ENCODE data around the gene ATP5PF. TPM values are rescaled to one million over a fixed set of nuclear protein-coding genes. Genes with fewer than 3 reads are reported as not detected.
"Not testable (repeated sequence)": the region's sequence is repeated elsewhere in the genome, so short reads cannot be mapped to it uniquely, and the experiment has no call there.

The ATP5PF gene
- total and polyA plus RNA-seq, 2 donors from 2014 or later = 117 to 998 TPM

GRCh38 chr21:25708467-25709065 is 26.1 kb downstream of the ATP5PF start:
- intact Hi-C loops (cut with DNase I) = loop anchor here (10.0 kb wide), 1 partner anchor 94 kb away; no protein-coding TSS in a partner anchor
- Histone ChIP-seq H3K9ac (ENCODE audit: low read length in 3 of 3) (no peak overlapping the region), H3K4me3 (ENCODE audit: low read length in 3 of 3) (no peak overlapping the region), H3K27me3 (ENCODE audit: control insufficient read depth, insufficient read depth, low read length) (no peaks in the 10 kb centered on the region), H3K27ac (ENCODE audit: low read depth in 2 of 2, low read length in 2 of 2) (no peak overlapping the region), H3K4me1 (ENCODE audit: control insufficient read depth in 2 of 3, insufficient read depth in 2 of 3, low read depth in 1 of 3, low read length in 3 of 3) (no peaks in the 10 kb centered on the region), H3K36me3 (ENCODE audit: control insufficient read depth in 2 of 3, insufficient read depth in 3 of 3, low read length in 3 of 3) (no peaks in the 10 kb centered on the region), H3K9me3 (ENCODE audit: control insufficient read depth in 2 of 3, insufficient read depth in 1 of 3, low read length in 3 of 3) (no peaks in the 10 kb centered on the region)
- FAIRE-seq (peak; percentile 89), DNase-seq (peak in 3 of 5 donors; percentile 21 to 70 (median 34))
- peak; percentile 65 for TF ChIP-seq CTCF (IDR thresholded peaks at IDR 0.05; ENCODE audit: borderline replicate concordance, extremely low read depth, insufficient read depth)

GRCh38 chr21:25701529-25701928 is 33.2 kb downstream of the ATP5PF start:
- DNase-seq (no peak), FAIRE-seq (no peak)
- Histone ChIP-seq H3K4me3 (ENCODE audit: low read length in 3 of 3) (no peak overlapping the region), H3K9ac (ENCODE audit: low read length in 3 of 3) (no peak overlapping the region), H3K36me3 (ENCODE audit: control insufficient read depth in 2 of 3, insufficient read depth in 3 of 3, low read length in 3 of 3) (no peaks in the 10 kb centered on the region), H3K9me3 (ENCODE audit: control insufficient read depth in 2 of 3, insufficient read depth in 1 of 3, low read length in 3 of 3) (no peaks in the 10 kb centered on the region), H3K27me3 (ENCODE audit: control insufficient read depth, insufficient read depth, low read length) (no peaks in the 10 kb centered on the region), H3K4me1 (ENCODE audit: control insufficient read depth in 2 of 3, insufficient read depth in 2 of 3, low read depth in 1 of 3, low read length in 3 of 3) (no peaks in the 10 kb centered on the region), H3K27ac (ENCODE audit: low read depth in 2 of 2, low read length in 2 of 2) (no peak overlapping the region)
- TF ChIP-seq CTCF (IDR thresholded peaks at IDR 0.05; ENCODE audit: borderline replicate concordance, extremely low read depth, insufficient read depth) = no peak
- intact Hi-C loops (cut with DNase I) = loop anchor here (10.0 kb wide), 1 partner anchor 87 kb away; no protein-coding TSS in a partner anchor

- TF ChIP-seq CTCF (IDR thresholded peaks at IDR 0.05; ENCODE audit: borderline replicate concordance, extremely low read depth, insufficient read depth) = no peak
- H3K9ac ChIP-seq (ENCODE audit: low read length in 3 of 3) = no peak overlapping the region
- no peaks in the 10 kb centered on the region for H3K4me1 ChIP-seq (ENCODE audit: control insufficient read depth in 2 of 3, insufficient read depth in 2 of 3, low read depth in 1 of 3, low read length in 3 of 3)
- H3K27ac ChIP-seq (ENCODE audit: low read depth in 2 of 2, low read length in 2 of 2) = no peak overlapping the region
- no peaks in the 10 kb centered on the region for H3K9me3 ChIP-seq (ENCODE audit: control insufficient read depth in 2 of 3, insufficient read depth in 1 of 3, low read length in 3 of 3)
- no peaks in the 10 kb centered on the region for H3K27me3 ChIP-seq (ENCODE audit: control insufficient read depth, insufficient read depth, low read length)
- H3K36me3 ChIP-seq (ENCODE audit: control insufficient read depth in 2 of 3, insufficient read depth in 3 of 3, low read length in 3 of 3) = no peaks in the 10 kb centered on the region
- FAIRE-seq = no peak
- H3K4me3 ChIP-seq (ENCODE audit: low read length in 3 of 3) = no peak overlapping the region
- intact Hi-C loops (cut with DNase I) = loop anchor here (10.0 kb wide), 1 partner anchor 86 kb away; no protein-coding TSS in a partner anchor
- DNase-seq = no peak
These were observed 34.0 kb downstream of the ATP5PF start for GRCh38 chr21:25700741-25701140.

GRCh38 chr21:25695461-25695860 is 39.2 kb downstream of the ATP5PF start:
- H3K9ac ChIP-seq (ENCODE audit: low read length in 3 of 3); H3K4me3 ChIP-seq (ENCODE audit: low read length in 3 of 3); intact Hi-C loops (cut with DNase I); H3K36me3 ChIP-seq (ENCODE audit: control insufficient read depth in 2 of 3, insufficient read depth in 3 of 3, low read length in 3 of 3); H3K27me3 ChIP-seq (ENCODE audit: control insufficient read depth, insufficient read depth, low read length); FAIRE-seq; DNase-seq; H3K4me1 ChIP-seq (ENCODE audit: control insufficient read depth in 2 of 3, insufficient read depth in 2 of 3, low read depth in 1 of 3, low read length in 3 of 3); H3K27ac ChIP-seq (ENCODE audit: low read depth in 2 of 2, low read length in 2 of 2); H3K9me3 ChIP-seq (ENCODE audit: control insufficient read depth in 2 of 3, insufficient read depth in 1 of 3, low read length in 3 of 3): not testable (repeated sequence)

Measured in kidney (tissue), 14 donors.